Hepatocyte (in vitro differentiated cells): Measurements from ENCODE around the gene LRRC8D. TPM values are rescaled to one million over a fixed set of nuclear protein-coding genes. Genes with fewer than 3 reads are reported as not detected.

ENCODE experiments used
- DNase-seq: peaks from one replicate; pipeline ENCODE4 v3.0.0-alpha.2; 2016; ENCODE audit warnings: low spot score
- H2AFZ ChIP-seq: fragments of 200-600 bp; sonication (generic); 2 replicates; pipeline ENCODE4 v1.6.0; 2016; ENCODE audit warnings: antibody characterized with exemption, mild to moderate bottlenecking
- H3K27ac ChIP-seq: fragments of 200-600 bp; sonication (generic); 2 replicates; pipeline ENCODE4 v1.5.1; 2016; ENCODE audit warnings: mild to moderate bottlenecking
- H3K27me3 ChIP-seq: fragments of 200-600 bp; sonication (generic); 2 replicates; pipeline ENCODE4 v1.6.1; 2016
- H3K36me3 ChIP-seq: fragments of 200-600 bp; sonication (generic); replicated peaks from 2 replicates; pipeline ENCODE4 v1.5.1; 2016; ENCODE audit warnings: low read depth; ENCODE audit not compliant: insufficient read depth
- H3K4me1 ChIP-seq: fragments of 200-600 bp; sonication (generic); 2 replicates; pipeline ENCODE4 v1.5.1; 2016; ENCODE audit warnings: mild to moderate bottlenecking, moderate library complexity; ENCODE audit not compliant: insufficient read depth
- H3K4me2 ChIP-seq: fragments of 200-600 bp; sonication (generic); 2 replicates; pipeline ENCODE4 v1.6.0; 2016
- H3K4me3 ChIP-seq: fragments of 200-600 bp; sonication (generic); 2 replicates; pipeline ENCODE4 v1.5.1; 2016; ENCODE audit warnings: mild to moderate bottlenecking
- H3K79me2 ChIP-seq: fragments of 200-600 bp; sonication (generic); 2 replicates; pipeline ENCODE4 v1.6.0; 2017; ENCODE audit warnings: mild to moderate bottlenecking
- H3K9me2 ChIP-seq: fragments of 200-600 bp; sonication (generic); replicated peaks from 2 replicates; pipeline ENCODE4 v1.6.0; 2017; ENCODE audit warnings: mild to moderate bottlenecking; ENCODE audit not compliant: insufficient read depth
- H3K9me3 ChIP-seq: fragments of 200-600 bp; sonication (generic); 2 replicates; pipeline ENCODE4 v1.5.1; 2016; ENCODE audit warnings: low read depth, mild to moderate bottlenecking
- H4K20me1 ChIP-seq: fragments of 200-600 bp; sonication (generic); 2 replicates; pipeline ENCODE4 v1.6.0; 2016; ENCODE audit warnings: mild to moderate bottlenecking; ENCODE audit not compliant: insufficient read depth, poor library complexity, severe bottlenecking
- EZH2 ChIP-seq: fragments of 200-600 bp; sonication (generic); IDR thresholded peaks from 2 replicates; pipeline ENCODE4 v1.6.1; 2016; ENCODE audit warnings: antibody characterized with exemption, mild to moderate bottlenecking, borderline replicate concordance
- EZH2phosphoT487 ChIP-seq: fragments of 200-600 bp; sonication (generic); IDR thresholded peaks from one replicate; pipeline ENCODE4 v1.6.1; 2018; ENCODE audit warnings: antibody characterized with exemption, mild to moderate bottlenecking, low read depth, moderate library complexity; ENCODE audit not compliant: unreplicated experiment, severe bottlenecking
- WGBS: methylation state at CpG from one replicate; pipeline ENCODE4 v1.1.6; 2016; ENCODE audit warnings: low lambda C conversion rate; ENCODE audit errors: missing lambda C conversion rate; 5-methylcytosine and 5-hydroxymethylcytosine counted together
- polyA plus RNA-seq: library from polyadenylated mRNA; unstranded; fragments of >200 nt; fragmentation: Nextera tagmentation; extraction: Ambion mirVana; gene quantifications from 2 replicates; pipeline ENCODE4 v1.2.1, GENCODE V29; 2016
- total RNA-seq: library from RNA; depleted of rRNA; stranded (reverse); fragments of >200 nt; gene quantifications from 2 replicates; pipeline ENCODE4 v1.2.3, GENCODE V29; 2014
- TF ChIP-seq, protein P1 (sequence below): fragments of 200-600 bp; sonication (generic); IDR thresholded peaks from 2 replicates; pipeline ENCODE4 v1.5.1; 2016; ENCODE audit warnings: antibody characterized with exemption, mild to moderate bottlenecking; ENCODE audit not compliant: poor library complexity

The LRRC8D gene
- total and polyA plus RNA-seq, 2 experiments from 2014 or later, result 15.1 to 28.9 TPM

DNA sequence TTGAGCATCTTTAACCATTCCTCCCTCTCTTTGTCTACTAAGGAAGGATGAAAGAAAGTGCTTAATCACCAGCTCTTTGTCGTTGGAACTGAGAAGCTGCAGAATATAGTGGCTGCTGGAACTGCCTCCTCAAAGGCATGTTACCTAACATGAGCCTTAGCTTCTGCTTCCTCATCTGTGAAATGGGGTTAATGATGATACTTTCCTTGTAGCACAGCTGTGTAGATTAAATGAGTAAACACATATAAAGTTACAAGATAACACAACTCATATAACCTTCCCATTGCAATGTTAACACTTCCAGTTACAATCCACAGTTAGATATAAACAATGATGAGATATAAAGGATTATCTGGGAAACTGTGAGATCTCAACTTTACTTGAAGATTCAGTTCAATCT is 125.7 kb downstream of the LRRC8D start:
- DNase-seq, result no peak
- Histone ChIP-seq H3K4me1 (peaks cover 33% of the 10 kb centered on the region), H4K20me1 (no peaks in the 10 kb centered on the region), H3K27me3 (no peaks in the 10 kb centered on the region), H3K4me2 (no peak overlapping the region), H2AFZ (no peak overlapping the region), H3K27ac (no peak overlapping the region), H3K9me3 (no peaks in the 10 kb centered on the region), H3K9me2 (no peaks in the 10 kb centered on the region), H3K79me2 (no peaks in the 10 kb centered on the region), H3K36me3 (no peaks in the 10 kb centered on the region), H3K4me3 (no peak overlapping the region)
- 37% methylated on average over 1 of the region's 1 CpG for WGBS
- TF ChIP-seq, protein P1, sequence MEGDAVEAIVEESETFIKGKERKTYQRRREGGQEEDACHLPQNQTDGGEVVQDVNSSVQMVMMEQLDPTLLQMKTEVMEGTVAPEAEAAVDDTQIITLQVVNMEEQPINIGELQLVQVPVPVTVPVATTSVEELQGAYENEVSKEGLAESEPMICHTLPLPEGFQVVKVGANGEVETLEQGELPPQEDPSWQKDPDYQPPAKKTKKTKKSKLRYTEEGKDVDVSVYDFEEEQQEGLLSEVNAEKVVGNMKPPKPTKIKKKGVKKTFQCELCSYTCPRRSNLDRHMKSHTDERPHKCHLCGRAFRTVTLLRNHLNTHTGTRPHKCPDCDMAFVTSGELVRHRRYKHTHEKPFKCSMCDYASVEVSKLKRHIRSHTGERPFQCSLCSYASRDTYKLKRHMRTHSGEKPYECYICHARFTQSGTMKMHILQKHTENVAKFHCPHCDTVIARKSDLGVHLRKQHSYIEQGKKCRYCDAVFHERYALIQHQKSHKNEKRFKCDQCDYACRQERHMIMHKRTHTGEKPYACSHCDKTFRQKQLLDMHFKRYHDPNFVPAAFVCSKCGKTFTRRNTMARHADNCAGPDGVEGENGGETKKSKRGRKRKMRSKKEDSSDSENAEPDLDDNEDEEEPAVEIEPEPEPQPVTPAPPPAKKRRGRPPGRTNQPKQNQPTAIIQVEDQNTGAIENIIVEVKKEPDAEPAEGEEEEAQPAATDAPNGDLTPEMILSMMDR, result no peak
- TF ChIP-seq EZH2 (no peak), EZH2phosphoT487 (no peak)

DNA sequence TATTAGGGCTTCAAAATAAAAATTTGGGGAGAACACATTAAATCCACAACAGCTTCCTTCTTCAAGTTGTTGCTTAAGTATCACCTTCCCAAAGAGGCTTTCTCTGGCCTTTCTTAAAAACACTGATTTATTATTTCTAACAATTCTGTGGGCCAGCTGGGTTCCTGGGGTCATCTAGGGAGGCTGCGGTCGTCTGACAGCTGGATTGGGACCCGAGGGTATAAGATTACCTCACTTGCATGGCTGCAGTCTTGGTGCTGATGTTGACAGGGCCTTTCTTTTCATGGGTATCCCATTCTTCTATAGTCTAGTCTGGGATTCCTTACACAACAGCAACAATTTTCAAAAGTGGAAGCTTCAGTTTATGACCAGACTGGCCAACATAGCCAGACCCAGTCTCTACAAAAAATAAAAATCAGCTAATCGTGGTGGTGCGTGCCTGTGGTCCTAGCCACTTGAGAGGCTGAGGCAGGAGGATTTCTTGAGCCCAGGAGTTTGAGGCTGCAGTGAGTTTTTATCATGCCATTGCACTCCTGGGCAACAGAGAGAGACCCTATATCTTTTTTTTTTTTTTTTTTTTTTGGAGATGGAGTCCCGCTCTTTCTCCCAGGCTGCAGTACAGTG is 128.0 kb downstream of the LRRC8D start:
- Histone ChIP-seq H3K27ac (no peak overlapping the region), H3K27me3 (no peaks in the 10 kb centered on the region), H3K4me3 (no peak overlapping the region), H3K4me2 (no peak overlapping the region), H3K36me3 (no peaks in the 10 kb centered on the region), H3K9me3 (no peaks in the 10 kb centered on the region), H3K9me2 (no peaks in the 10 kb centered on the region), H3K79me2 (no peaks in the 10 kb centered on the region), H2AFZ (no peak overlapping the region), H3K4me1 (peaks cover 26% of the 10 kb centered on the region), H4K20me1 (no peaks in the 10 kb centered on the region)
- TF ChIP-seq EZH2, result no peak
- TF ChIP-seq, protein P1, result no peak
- TF ChIP-seq EZH2phosphoT487, result no peak
- WGBS, result 86% methylated on average over 5 of the region's 6 CpGs
- no peak for DNase-seq

DNA sequence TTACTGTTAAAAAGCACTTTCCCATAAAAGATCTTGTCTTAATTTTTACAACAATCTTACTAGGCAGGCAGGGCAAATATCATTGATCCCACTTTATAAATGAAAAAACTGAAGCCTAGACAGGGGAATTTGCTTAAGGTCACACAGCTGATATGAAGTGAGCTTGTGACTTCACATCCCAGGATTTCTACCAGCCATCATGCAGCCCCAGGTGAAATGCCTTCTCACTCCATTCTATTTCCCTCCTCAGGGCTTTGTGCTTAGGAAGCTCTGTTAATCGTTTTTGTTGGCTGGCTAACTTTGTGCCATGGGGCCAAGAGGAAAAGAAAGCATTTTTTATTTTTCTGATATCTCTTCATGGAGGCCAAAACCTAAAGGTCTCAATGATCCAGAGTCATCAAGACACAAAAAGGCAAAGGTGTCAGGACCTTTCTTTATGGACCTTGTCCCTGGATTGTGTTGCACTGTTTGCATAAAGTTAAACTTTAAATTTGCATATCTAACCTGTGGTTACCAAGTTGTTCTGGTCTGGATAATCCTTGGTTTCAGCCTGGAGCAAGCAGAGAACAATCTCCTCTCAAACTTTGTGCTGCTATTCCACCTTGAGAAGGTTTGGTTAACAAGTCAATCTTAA is 129.3 kb downstream of the LRRC8D start:
- Histone ChIP-seq H2AFZ (no peak overlapping the region), H3K79me2 (no peaks in the 10 kb centered on the region), H3K9me2 (no peaks in the 10 kb centered on the region), H3K4me1 (peaks cover 15% of the 10 kb centered on the region), H3K27ac (peak overlapping the region; percentile 74), H3K36me3 (no peaks in the 10 kb centered on the region), H3K9me3 (no peaks in the 10 kb centered on the region), H3K27me3 (no peaks in the 10 kb centered on the region), H3K4me2 (peak overlapping the region; percentile 20), H4K20me1 (no peaks in the 10 kb centered on the region), H3K4me3 (no peak overlapping the region)
- 4% methylated on average over 1 of the region's 1 CpG for WGBS
- DNase-seq, result peak; percentile 19
- TF ChIP-seq EZH2phosphoT487 (no peak), EZH2 (no peak)
- TF ChIP-seq, protein P1, result no peak
